Lower lobe of right lung (tissue), 2 donors: Measurements from ENCODE around the gene GAS1. TPM values are rescaled to one million over a fixed set of nuclear protein-coding genes. Genes with fewer than 3 reads are reported as not detected.

Experiments
- ATAC-seq, 2 donors: fragments of 200-7000 bp; cut with Tn5 transposase; one replicate each; pipeline ENCODE4 v1.9.1; 2020 to 2022; ENCODE audit warnings: mild to moderate bottlenecking in 2 of 2, moderate library complexity in 2 of 2
- DNase-seq: peaks from one replicate; pipeline ENCODE4 v3.0.0-alpha.2; 2020
- H3K27ac ChIP-seq: fragments of 200-600 bp; one replicate; pipeline ENCODE4 v1.8.0; 2022
- H3K27me3 ChIP-seq: fragments of 200-600 bp; one replicate; pipeline ENCODE4 v1.8.0; 2022; ENCODE audit warnings: low read depth
- H3K36me3 ChIP-seq: fragments of 200-600 bp; one replicate; pipeline ENCODE4 v1.8.0; 2022; ENCODE audit warnings: mild to moderate bottlenecking
- H3K4me1 ChIP-seq: fragments of 200-600 bp; one replicate; pipeline ENCODE4 v1.8.0; 2022
- H3K4me3 ChIP-seq: fragments of 200-600 bp; one replicate; pipeline ENCODE4 v1.8.0; 2022; ENCODE audit warnings: mild to moderate bottlenecking
- H3K9me3 ChIP-seq: fragments of 200-600 bp; one replicate; pipeline ENCODE4 v1.8.0; 2022
- intact Hi-C: fragments of 100-400 bp; cut with DNase I; formaldehyde crosslinking; loops from one replicate; pipeline ENCODE4 v1.11.0; 2022
- total RNA-seq: library from RNA; stranded (reverse); fragmentation: NEBNext Ultra II Directional; extraction: Animal tissue kit (Norgen Biotek cat#: 25700); gene quantifications from one replicate; pipeline ENCODE4 v1.2.1, GENCODE V29; 2021
- TF ChIP-seq, protein P1 (sequence below): fragments of 200-600 bp; IDR thresholded peaks from one replicate; pipeline ENCODE4 v1.8.0; 2022; ENCODE audit warnings: antibody characterized with exemption, mild to moderate bottlenecking
- donor health status: DM: no; HTN: yes; CAD: no; lungs with severe emphysema.

GAS1 gene
- total RNA-seq, 1 donor from 2014 or later = 17.3 TPM

DNA sequence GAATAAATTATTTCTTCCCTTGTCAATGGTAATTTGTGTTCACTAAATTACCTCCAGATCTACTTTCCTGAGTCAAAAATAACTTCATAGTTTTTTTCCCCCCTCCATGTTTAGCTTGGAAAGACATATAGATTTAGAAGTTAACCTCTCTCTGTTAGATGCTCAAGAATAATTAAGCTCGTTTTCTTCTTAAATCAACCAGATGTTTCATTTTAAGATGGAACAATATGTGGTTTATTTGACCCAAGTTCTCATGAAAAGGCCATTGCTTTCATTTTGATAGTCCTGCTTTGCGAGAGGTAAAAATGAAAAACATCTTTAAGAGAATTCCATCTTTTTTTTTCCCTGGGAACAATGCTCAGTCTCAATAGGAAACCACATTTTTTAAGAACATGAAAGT lies 27.7 kb upstream of the GAS1 start:
- no peak overlapping the region for H3K4me3 ChIP-seq

DNA sequence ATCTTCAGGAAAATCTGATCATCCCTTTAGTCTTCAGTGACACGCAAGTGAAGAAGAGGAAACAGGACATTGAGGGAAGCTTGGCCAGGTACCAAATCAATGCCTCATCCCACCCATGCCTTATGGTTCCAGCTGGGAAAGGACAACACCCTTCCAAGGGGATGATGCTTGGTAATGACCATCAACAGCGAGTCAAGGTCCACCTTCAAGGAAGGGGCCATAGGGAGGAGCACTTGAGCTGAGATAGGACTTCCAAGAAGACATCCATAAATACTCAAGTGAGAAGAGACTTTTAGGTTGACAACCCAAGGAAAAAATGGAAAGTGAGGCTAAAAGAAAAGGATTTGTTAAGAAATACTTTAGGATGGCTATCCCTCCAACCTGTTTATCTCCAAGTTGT lies 27.1 kb upstream of the GAS1 start:
- intact Hi-C loops = no loop called here
- ATAC-seq (no peak), DNase-seq (no peak)
- Histone ChIP-seq H3K27me3 (peaks cover 6% of the 10 kb centered on the region), H3K27ac (no peak overlapping the region), H3K9me3 (no peaks in the 10 kb centered on the region), H3K36me3 (no peaks in the 10 kb centered on the region), H3K4me1 (no peaks in the 10 kb centered on the region), H3K4me3 (no peak overlapping the region)
- TF ChIP-seq, protein P1, sequence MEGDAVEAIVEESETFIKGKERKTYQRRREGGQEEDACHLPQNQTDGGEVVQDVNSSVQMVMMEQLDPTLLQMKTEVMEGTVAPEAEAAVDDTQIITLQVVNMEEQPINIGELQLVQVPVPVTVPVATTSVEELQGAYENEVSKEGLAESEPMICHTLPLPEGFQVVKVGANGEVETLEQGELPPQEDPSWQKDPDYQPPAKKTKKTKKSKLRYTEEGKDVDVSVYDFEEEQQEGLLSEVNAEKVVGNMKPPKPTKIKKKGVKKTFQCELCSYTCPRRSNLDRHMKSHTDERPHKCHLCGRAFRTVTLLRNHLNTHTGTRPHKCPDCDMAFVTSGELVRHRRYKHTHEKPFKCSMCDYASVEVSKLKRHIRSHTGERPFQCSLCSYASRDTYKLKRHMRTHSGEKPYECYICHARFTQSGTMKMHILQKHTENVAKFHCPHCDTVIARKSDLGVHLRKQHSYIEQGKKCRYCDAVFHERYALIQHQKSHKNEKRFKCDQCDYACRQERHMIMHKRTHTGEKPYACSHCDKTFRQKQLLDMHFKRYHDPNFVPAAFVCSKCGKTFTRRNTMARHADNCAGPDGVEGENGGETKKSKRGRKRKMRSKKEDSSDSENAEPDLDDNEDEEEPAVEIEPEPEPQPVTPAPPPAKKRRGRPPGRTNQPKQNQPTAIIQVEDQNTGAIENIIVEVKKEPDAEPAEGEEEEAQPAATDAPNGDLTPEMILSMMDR = no peak

More for the DNA sequence above, 27.7 kb upstream of the GAS1 start:
- no peak for ATAC-seq
- Histone ChIP-seq H3K27ac (no peak overlapping the region), H3K9me3 (no peaks in the 10 kb centered on the region), H3K27me3 (peaks cover 7% of the 10 kb centered on the region), H3K4me1 (no peaks in the 10 kb centered on the region), H3K36me3 (no peaks in the 10 kb centered on the region)
- intact Hi-C loops = no loop called here
- DNase-seq = no peak
- TF ChIP-seq, protein P1 = no peak

DNA sequence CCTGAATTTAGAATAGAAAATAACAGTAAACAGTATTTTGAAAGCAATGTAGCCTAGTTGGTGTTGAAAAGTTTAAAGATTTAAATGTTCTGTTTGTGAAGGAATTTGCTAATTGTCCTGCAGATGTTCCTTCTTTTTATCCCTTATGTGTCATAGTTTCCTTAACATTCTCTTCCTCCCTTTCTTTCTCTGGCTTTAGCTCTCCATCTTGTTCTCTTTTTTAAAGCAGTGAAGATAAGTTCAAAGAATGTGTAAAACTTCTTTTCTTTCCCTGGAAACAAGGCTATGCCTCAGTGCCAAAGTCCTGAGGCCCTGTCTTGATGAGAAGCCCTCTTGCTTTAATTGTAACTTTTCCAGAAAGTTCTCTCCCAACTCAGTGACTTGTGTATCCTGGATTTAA lies 24.4 kb upstream of the GAS1 start:
- Histone ChIP-seq H3K4me3 (no peak overlapping the region), H3K9me3 (no peaks in the 10 kb centered on the region), H3K27ac (no peak overlapping the region), H3K4me1 (no peaks in the 10 kb centered on the region), H3K36me3 (no peaks in the 10 kb centered on the region), H3K27me3 (peaks cover 12% of the 10 kb centered on the region)
- DNase-seq = no peak
- intact Hi-C loops = no loop called here
- TF ChIP-seq, protein P1 = no peak
- no peak for ATAC-seq

DNA sequence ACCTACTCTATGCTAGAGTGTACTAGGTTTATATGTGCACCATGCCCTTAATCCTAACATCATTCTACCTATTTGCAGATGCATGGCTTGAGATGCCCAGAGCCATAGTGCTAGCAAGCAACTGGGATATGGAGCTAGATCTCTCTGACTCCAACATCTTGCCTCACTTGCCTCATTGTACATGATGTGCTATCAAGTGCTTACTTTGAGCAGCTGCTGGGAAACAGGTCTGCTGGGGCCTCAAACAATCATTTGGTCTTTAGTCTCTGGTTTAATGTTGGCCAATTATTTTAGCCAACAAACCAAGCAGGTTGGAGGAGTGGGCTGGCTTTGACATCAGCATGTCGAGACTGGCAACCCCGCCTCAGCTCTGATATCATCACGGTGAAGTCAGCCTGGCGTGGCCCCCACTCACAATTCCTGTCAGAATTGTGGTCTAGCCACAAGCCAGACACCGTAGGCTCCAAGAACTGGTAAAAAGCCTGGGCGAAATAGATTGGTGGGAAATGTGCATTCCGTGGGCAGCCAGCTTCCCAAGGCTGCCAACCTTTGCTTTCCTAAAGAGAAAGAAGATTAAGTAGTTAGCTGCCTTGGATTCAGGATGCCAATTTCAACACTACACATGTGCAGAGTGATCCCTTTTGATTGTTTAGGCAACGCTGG lies 21.1 kb upstream of the GAS1 start:
- DNase-seq = no peak
- intact Hi-C loops = no loop called here

DNA sequence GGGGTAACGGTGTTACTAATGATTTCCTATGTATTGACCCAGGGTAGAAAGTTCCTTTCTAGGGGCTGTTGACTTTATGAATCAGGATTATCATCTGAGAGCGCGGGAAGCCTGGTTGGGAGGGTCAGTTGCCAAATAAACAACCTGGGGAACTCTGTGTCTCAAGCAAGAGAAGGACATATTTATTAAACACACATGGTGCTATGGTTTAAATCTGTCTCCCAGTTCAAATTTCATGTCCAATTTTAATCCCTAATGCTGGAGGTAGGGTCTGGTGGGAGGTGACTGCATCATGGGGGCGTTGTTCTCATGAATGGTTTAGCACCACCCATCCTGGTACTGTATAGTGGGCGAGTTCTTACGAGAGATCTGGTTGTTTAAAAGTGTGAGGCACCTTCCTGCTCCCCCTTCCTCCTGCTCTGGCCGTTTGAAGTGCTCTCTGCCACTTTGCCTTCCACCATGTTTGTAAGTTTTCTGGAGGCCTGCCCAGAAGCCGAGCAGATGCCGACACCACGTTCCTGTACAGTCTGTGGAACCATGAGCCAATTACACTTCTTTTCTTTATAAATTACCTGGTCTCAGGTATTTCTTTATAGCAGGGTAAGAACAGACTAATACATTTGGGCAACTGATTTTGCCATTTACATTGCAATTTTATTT lies 19.7 kb upstream of the GAS1 start:
- H3K36me3 ChIP-seq = no peaks in the 10 kb centered on the region
- ATAC-seq (no peak), DNase-seq (no peak)
- no peak overlapping the region for H3K27ac ChIP-seq
- intact Hi-C loops = no loop called here
- TF ChIP-seq, protein P1 = no peak
- no peaks in the 10 kb centered on the region for H3K9me3 ChIP-seq
- H3K4me3 ChIP-seq = no peak overlapping the region
- H3K4me1 ChIP-seq = no peaks in the 10 kb centered on the region
- peaks cover 16% of the 10 kb centered on the region for H3K27me3 ChIP-seq

More for the DNA sequence above, 21.1 kb upstream of the GAS1 start:
- H3K4me1 ChIP-seq = no peaks in the 10 kb centered on the region
- no peak for ATAC-seq
- H3K36me3 ChIP-seq = no peaks in the 10 kb centered on the region
- TF ChIP-seq, protein P1 = no peak
- H3K27me3 ChIP-seq = peaks cover 16% of the 10 kb centered on the region
- no peak overlapping the region for H3K27ac ChIP-seq
- H3K9me3 ChIP-seq = no peaks in the 10 kb centered on the region
- no peak overlapping the region for H3K4me3 ChIP-seq
